Heart right ventricle (tissue), 16 donors: Measurements from ENCODE around the gene TBC1D22B. TPM values are rescaled to one million over a fixed set of nuclear protein-coding genes. Genes with fewer than 3 reads are reported as not detected.

Source experiments
- ATAC-seq, 8 donors: fragments of 200-7000 bp; cut with Tn5 transposase; one replicate each; pipeline ENCODE4 v1.9.1; 2020; ENCODE audit warnings: mild to moderate bottlenecking in 8 of 8, moderate library complexity in 8 of 8, moderate number of reproducible peaks in 1 of 8
- DNase-seq, 2 donors: peaks; one replicate each; pipeline ENCODE4 v3.0.0-alpha.2; 2020
- H3K27ac ChIP-seq, 10 donors: fragments of 200-600 bp; sonication (generic) in 2 of 10; one replicate each; pipeline versions ENCODE4 v1.5.0 to v1.8.0; 2020 to 2022; ENCODE audit warnings: mild to moderate bottlenecking in 3 of 10
- H3K27me3 ChIP-seq, 7 donors: fragments of 200-600 bp; one replicate each; pipeline ENCODE4 v1.8.0; 2021 to 2022; ENCODE audit warnings: mild to moderate bottlenecking in 2 of 7
- H3K36me3 ChIP-seq, 9 donors: fragments of 200-600 bp; sonication (generic) in 1 of 9; one replicate each; pipeline versions ENCODE4 v1.5.0 to v1.8.0; 2020 to 2022; ENCODE audit warnings: mild to moderate bottlenecking in 2 of 9
- H3K4me1 ChIP-seq, 9 donors: fragments of 200-600 bp; sonication (generic) in 1 of 9; one replicate each; pipeline versions ENCODE4 v1.5.0 to v1.8.0; 2020 to 2022; ENCODE audit warnings: mild to moderate bottlenecking in 4 of 9
- H3K4me3 ChIP-seq, 10 donors: fragments of 200-600 bp; sonication (generic) in 2 of 10; one replicate each; pipeline versions ENCODE4 v1.5.0 to v1.8.0; 2020 to 2022; ENCODE audit warnings: mild to moderate bottlenecking in 7 of 10, moderate library complexity in 2 of 10
- H3K9me3 ChIP-seq, 11 donors: fragments of 200-600 bp in 10 of 11; sonication (generic) in 2 of 11; one replicate each; pipeline versions ENCODE4 v1.5.0 to v1.8.0; 2013 to 2022; ENCODE audit warnings: mild to moderate bottlenecking in 2 of 11, control low read depth in 1 of 11, moderate library complexity in 1 of 11
- WGBS, 2 donors: extraction: QIAGEN DNeasy Blood & Tissue Kit; methylation state at CpG; one replicate each; pipeline ENCODE4 v1.1.7; 2013; ENCODE audit warnings: inconsistent platforms in 1 of 2; 5-methylcytosine and 5-hydroxymethylcytosine counted together
- intact Hi-C, 10 donors: fragments of 100-400 bp; cut with DNase I; formaldehyde crosslinking; loops; one replicate each; pipeline versions ENCODE4 v1.11.1 to v1.14.2; 2022
- polyA plus RNA-seq, 2 donors: library from polyadenylated mRNA; stranded (reverse); fragments of 200-250 nt; gene quantifications; one replicate each; pipeline ENCODE4 v1.2.3, GENCODE V29; 2013
- total RNA-seq, 10 donors: library from RNA; stranded (reverse); fragmentation: NEBNext Ultra II Directional in 3 of 10; extraction: Animal tissue kit (Norgen Biotek cat#: 25700) in 3 of 10; gene quantifications; one replicate each; pipeline versions ENCODE4 v1.2.1 to v1.2.4, GENCODE V29; 2021 to 2023
- TF ChIP-seq, protein P1 (sequence below), 9 donors: fragments of 200-600 bp; sonication (generic) in 2 of 9; IDR thresholded peaks; one replicate each; pipeline versions ENCODE4 v1.5.0 to v1.8.0; 2021 to 2022; ENCODE audit warnings: antibody characterized with exemption in 9 of 9, mild to moderate bottlenecking in 5 of 9, moderate library complexity in 1 of 9
- donor health status: Arrhythmogenic right ventricular cardiomyopathy.
- donor health status: ischemic (EF 13 %, LVEDD 7.1; RV severe dilation, severe dysfunction).
- donor health status: healthy with polysubstance abuse.
- donor health status: DM: no; HTN: yes; CAD: no.
- donor health status: DM: no; HTN: no; CAD: no.
- donor health status: ischemic (EF 25% LVEDD 6.9; RV normal size, moderate dysfunction).
- donor health status: ischemic (EF 25% LVEDD 5.7; RV mildly dilated, moderate dysfunction).
- donor health status: healthy.
- donor health status: DM: yes; HTN: yes; CAD: no.
- donor health status: Ischemic cardiomyopathy.
- donor health status: ischemic (EF 35%, LVEDD 5.7; RV mildly dilated, moderate dysfunction).
- donor health status: nonischemic (EF 11% LVEDD 7.7; RV severe dilation, severe dysfunction).
- donor health status: DM: yes; HTN: yes; CAD: no.
- donor health status: PGD.
- donor health status: ischemic (EF 29% LVEDD 5.4; RV normal size, mild dysfunction).
- donor health status: nonischemic (EF 23%, LVEDD 6.1; RV moderate dilation, normal function).

The TBC1D22B gene
- total and polyA plus RNA-seq, 12 donors: 5.0 to 8.1 (median 6.3) TPM

DNA sequence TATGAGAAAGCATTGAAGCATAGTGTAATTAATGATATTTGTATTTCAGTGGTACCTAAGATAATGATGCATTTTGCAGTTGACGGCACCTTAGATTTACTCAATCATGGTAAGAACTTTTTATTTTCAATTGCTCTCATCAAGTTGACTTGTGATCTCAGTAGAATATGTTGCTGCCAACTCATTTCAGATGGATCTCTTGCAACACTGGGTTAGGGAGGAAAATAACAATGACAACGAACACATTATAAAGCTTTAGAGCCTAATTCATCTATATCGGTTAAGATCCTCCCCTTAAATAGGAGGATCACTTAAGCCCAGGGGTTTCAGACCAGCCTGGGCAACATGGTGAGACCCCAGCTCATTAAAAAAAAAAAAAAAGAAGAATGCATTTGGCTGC, 18.0 kb upstream of the TBC1D22B start:
- Histone ChIP-seq H3K36me3 (no peaks in the 10 kb centered on the region), H3K27ac (peak overlapping the region; percentile 32 to 92 (median 77)), H3K4me3 (no peak overlapping the region), H3K4me1 (peaks cover 3 to 64% (median 36%) of the 10 kb centered on the region in 9 donors), H3K27me3 (no peaks in the 10 kb centered on the region), H3K9me3 (no peaks in the 10 kb centered on the region)
- DNase-seq (no peak), ATAC-seq (no peak)
- intact Hi-C loops: no loop called here
- TF ChIP-seq, protein P1, sequence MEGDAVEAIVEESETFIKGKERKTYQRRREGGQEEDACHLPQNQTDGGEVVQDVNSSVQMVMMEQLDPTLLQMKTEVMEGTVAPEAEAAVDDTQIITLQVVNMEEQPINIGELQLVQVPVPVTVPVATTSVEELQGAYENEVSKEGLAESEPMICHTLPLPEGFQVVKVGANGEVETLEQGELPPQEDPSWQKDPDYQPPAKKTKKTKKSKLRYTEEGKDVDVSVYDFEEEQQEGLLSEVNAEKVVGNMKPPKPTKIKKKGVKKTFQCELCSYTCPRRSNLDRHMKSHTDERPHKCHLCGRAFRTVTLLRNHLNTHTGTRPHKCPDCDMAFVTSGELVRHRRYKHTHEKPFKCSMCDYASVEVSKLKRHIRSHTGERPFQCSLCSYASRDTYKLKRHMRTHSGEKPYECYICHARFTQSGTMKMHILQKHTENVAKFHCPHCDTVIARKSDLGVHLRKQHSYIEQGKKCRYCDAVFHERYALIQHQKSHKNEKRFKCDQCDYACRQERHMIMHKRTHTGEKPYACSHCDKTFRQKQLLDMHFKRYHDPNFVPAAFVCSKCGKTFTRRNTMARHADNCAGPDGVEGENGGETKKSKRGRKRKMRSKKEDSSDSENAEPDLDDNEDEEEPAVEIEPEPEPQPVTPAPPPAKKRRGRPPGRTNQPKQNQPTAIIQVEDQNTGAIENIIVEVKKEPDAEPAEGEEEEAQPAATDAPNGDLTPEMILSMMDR (IDR thresholded peaks at IDR 0.05): no peak
- WGBS, 2 donors: 81% methylated on average over 3 of the region's 3 CpGs

DNA sequence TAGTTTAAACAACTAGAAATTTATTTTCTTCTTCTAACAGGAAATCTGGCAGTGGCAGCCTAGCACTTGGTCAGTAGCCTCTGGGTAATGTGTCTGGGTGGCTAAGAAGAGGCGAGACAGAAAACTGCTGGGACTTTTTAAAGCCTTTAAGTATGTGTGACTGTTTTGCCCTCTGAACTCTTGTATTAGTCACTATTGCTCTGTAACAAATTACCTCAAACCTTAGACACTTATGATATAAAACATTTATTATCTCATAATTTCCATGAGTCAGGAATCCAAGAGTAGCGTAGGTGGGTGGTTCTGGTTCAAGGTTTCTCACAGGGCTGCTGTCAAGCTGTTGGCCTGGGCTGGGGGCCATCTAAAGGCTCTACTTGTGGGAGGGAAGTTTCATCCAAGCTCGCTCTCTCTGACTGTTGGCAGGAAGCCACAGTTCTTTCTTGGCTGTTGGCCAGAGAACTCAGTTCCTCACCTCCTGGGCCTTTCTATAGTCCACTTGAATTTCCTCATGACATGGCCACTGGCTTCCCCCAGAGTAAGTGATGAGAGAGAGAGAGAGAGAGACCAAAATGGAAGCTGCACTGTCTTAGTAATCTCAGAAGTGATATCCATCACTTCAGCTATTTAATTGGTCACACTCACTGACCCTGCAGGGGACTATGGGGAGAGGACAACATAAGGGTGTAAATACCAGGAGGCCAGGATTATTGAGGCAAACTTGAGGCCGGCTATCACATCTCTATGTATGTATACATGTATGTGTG, 17.4 kb upstream of the TBC1D22B start:
- WGBS, 2 donors: 30 to 34% methylated on average over 4 of the region's 4 CpGs
- intact Hi-C loops: no loop called here
- Histone ChIP-seq H3K4me3 (no peak overlapping the region), H3K9me3 (no peaks in the 10 kb centered on the region), H3K4me1 (peaks cover 3 to 70% (median 39%) of the 10 kb centered on the region in 9 donors), H3K27ac (peak overlapping the region; percentile 32 to 92 (median 77)), H3K36me3 (no peaks in the 10 kb centered on the region), H3K27me3 (no peaks in the 10 kb centered on the region)
- TF ChIP-seq, protein P1 (IDR thresholded peaks at IDR 0.05): no peak
- DNase-seq: peak; percentile 85 to 97
- peak; percentile 43 to 82 (median 76) for ATAC-seq

DNA sequence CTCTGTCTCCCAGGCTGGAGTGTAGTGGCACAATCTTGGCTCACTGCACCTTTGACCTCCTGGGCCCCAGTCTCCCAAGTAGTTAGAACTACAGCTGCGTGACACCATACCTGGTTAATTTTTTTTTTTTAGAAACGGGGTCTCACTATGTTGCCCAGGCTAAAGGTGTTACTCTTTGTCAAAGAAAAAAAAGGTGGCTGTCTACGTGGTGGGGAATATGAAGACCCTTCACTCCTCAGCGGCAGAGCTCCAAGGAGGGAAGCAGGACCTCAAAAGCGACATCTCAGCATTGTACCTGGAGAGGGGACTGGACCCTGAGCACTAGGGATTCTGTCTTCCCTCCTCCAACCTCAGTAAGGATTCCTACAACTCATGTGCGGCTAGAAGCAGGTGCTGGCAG, 16.4 kb upstream of the TBC1D22B start:
- WGBS, 2 donors: 91 to 96% methylated on average over 6 of the region's 6 CpGs

DNA sequence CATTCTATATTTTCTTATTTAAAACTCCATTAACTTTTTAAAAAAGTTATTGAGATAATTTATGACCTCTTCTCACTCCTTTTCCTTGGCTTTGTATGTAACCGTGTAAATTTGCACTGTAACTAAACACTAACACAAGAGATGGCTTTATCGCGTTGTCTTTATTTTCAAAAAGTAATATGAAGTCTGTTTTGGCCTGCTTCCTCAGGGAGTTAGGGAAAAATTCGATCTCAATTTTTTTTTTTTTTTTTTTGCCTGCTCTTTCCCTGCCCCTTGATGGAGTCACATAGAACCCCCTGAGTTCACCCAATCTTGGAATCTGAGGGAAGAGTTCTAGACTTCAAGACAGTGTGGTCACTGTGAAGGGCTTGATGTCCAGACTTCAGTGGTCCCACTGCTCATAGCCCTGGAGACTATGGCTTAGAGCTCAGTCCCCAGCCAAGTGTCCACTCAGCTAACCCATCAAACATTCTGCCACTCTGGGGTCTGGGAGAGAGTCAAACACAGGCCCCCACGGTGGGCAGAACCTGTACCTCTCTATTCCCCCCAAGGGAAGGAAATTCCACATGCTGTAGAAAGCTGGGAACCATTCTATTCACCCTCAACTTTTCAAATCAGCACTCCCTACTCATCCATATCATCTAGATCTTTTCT, 15.7 kb upstream of the TBC1D22B start:
- TF ChIP-seq, protein P1 (IDR thresholded peaks at IDR 0.05): no peak
- no peaks in the 10 kb centered on the region for H3K27me3 ChIP-seq
- peaks cover 3 to 83% (median 49%) of the 10 kb centered on the region in 9 donors for H3K4me1 ChIP-seq
- intact Hi-C loops: no loop called here
- no peak overlapping the region for H3K4me3 ChIP-seq
- ATAC-seq: no peak
- H3K36me3 ChIP-seq: no peaks in the 10 kb centered on the region
- no peak for DNase-seq
- 71 to 78% methylated on average over 5 of the region's 5 CpGs for WGBS, 2 donors
- H3K27ac ChIP-seq: peak overlapping the region in 8 of 10 donors; percentile 65 to 92 (median 88)
- no peaks in the 10 kb centered on the region for H3K9me3 ChIP-seq

More for the DNA sequence above, 16.4 kb upstream of the TBC1D22B start:
- no peak for ATAC-seq
- DNase-seq: no peak
- Histone ChIP-seq H3K36me3 (no peaks in the 10 kb centered on the region), H3K4me3 (no peak overlapping the region), H3K27ac (peak overlapping the region in 7 of 10 donors; percentile 46 to 92 (median 88)), H3K9me3 (no peaks in the 10 kb centered on the region), H3K4me1 (peaks cover 3 to 79% (median 48%) of the 10 kb centered on the region in 9 donors), H3K27me3 (no peaks in the 10 kb centered on the region)
- intact Hi-C loops: no loop called here
- TF ChIP-seq, protein P1 (IDR thresholded peaks at IDR 0.05): no peak
